ENCODE data around the gene MMAB.

DNA sequence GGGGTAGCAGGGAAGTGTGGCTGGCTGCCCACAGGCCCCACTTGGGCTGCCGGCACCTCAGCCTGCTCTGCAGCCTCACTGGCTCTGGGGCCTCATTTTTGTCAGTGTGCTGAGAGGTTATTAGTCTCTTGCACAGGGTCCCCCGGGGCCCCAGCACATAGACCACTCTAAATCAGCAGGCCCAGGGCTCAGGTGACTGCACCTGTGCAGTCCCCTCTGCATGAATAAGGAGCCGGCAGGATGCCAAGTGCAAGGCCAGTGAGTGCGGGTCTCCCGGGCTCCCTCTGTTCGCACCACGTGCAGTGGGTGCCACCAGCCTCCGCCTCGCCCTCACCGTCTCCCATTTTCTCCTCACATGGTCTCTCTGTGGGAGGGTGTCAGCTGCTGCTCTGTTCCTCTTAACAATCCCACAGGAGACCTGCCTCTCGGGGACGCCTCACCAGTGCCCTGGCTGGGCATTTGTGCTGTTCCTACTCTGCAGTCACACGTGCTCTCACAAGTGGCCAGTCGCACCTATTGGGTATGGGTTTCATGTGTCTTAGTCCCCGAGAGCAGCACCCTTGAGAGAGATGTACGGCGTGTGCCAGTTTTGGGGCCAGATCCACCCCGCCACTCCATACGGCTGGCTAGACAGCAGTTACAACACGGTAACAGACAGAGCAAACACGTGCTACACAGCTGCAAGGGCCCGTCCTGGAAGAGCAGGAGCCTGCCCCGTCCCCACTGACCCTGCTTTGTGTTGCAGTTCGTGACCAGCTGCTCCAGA is 40.4 kb downstream of the MMAB start:
- TF ChIP-seq EZH2 (IDR thresholded peaks at IDR 0.05; ENCODE audit: borderline replicate concordance) = no peak
- TF ChIP-seq, protein P1, sequence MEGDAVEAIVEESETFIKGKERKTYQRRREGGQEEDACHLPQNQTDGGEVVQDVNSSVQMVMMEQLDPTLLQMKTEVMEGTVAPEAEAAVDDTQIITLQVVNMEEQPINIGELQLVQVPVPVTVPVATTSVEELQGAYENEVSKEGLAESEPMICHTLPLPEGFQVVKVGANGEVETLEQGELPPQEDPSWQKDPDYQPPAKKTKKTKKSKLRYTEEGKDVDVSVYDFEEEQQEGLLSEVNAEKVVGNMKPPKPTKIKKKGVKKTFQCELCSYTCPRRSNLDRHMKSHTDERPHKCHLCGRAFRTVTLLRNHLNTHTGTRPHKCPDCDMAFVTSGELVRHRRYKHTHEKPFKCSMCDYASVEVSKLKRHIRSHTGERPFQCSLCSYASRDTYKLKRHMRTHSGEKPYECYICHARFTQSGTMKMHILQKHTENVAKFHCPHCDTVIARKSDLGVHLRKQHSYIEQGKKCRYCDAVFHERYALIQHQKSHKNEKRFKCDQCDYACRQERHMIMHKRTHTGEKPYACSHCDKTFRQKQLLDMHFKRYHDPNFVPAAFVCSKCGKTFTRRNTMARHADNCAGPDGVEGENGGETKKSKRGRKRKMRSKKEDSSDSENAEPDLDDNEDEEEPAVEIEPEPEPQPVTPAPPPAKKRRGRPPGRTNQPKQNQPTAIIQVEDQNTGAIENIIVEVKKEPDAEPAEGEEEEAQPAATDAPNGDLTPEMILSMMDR (IDR thresholded peaks at IDR 0.05; ENCODE audit: poor library complexity) = no peak

Data from hepatocyte (in vitro differentiated cells).